Endodermal cell (in vitro differentiated cells): ENCODE measurements around the gene RIN3. TPM values are rescaled to one million over a fixed set of nuclear protein-coding genes. Genes with fewer than 3 reads are reported as not detected.

ENCODE experiments used
- DNase-seq: peaks from one replicate; pipeline ENCODE4 v3.0.0-alpha.2; 2017
- H3K27ac ChIP-seq: 2 replicates; pipeline ENCODE4 v1.5.1; 2013; ENCODE audit warnings: mild to moderate bottlenecking, low read depth, low read length, moderate library complexity
- H3K27me3 ChIP-seq: 2 replicates; pipeline ENCODE4 v1.6.1; 2013; ENCODE audit warnings: mild to moderate bottlenecking, low read length, moderate library complexity; ENCODE audit not compliant: insufficient read depth, control insufficient read depth, poor library complexity, severe bottlenecking
- H3K36me3 ChIP-seq: 2 replicates; pipeline ENCODE4 v1.7.0; 2013; ENCODE audit warnings: mild to moderate bottlenecking, low read length, moderate library complexity; ENCODE audit not compliant: control insufficient read depth, insufficient read depth
- H3K4me1 ChIP-seq: one replicate; pipeline ENCODE4 v1.7.0; 2013; ENCODE audit warnings: low read length; ENCODE audit not compliant: control insufficient read depth, insufficient read depth
- H3K4me3 ChIP-seq: 2 replicates; pipeline ENCODE4 v1.5.1; 2013; ENCODE audit warnings: mild to moderate bottlenecking, low read length, moderate library complexity
- H3K9ac ChIP-seq: 2 replicates; pipeline ENCODE4 v1.6.1; 2013; ENCODE audit warnings: mild to moderate bottlenecking, low read length, moderate library complexity; ENCODE audit not compliant: poor library complexity, severe bottlenecking; ENCODE audit errors: extremely low read depth
- H3K9me3 ChIP-seq: 2 replicates; pipeline ENCODE4 v1.6.1; 2013; ENCODE audit warnings: mild to moderate bottlenecking, low read length, moderate library complexity; ENCODE audit not compliant: control insufficient read depth
- H3K27ac Mint-ChIP-seq: 2 replicates; pipeline ENCODE4 v1.8.0; 2020; ENCODE audit warnings: mixed read lengths
- H3K27me3 Mint-ChIP-seq: 2 replicates; pipeline ENCODE4 v1.8.0; 2021; ENCODE audit warnings: mild to moderate bottlenecking, mixed read lengths; ENCODE audit not compliant: insufficient read depth
- H3K36me3 Mint-ChIP-seq: 2 replicates; pipeline ENCODE4 v1.8.0; 2020; ENCODE audit warnings: low read depth, mixed read lengths
- H3K4me1 Mint-ChIP-seq: 2 replicates; pipeline ENCODE4 v1.8.0; 2020; ENCODE audit warnings: mixed read lengths
- H3K4me3 Mint-ChIP-seq: 2 replicates; pipeline ENCODE4 v1.8.0; 2020; ENCODE audit warnings: mild to moderate bottlenecking, moderate library complexity, mixed read lengths
- H3K9me3 Mint-ChIP-seq: 2 replicates; pipeline ENCODE4 v1.8.0; 2020; ENCODE audit warnings: mild to moderate bottlenecking, mixed read lengths
- CTCF ChIP-seq: fragments of 200-600 bp; sonication (generic); conservative IDR thresholded peaks from 2 replicates; pipeline ENCODE4 v1.5.0; 2021; ENCODE audit warnings: antibody characterized with exemption, mild to moderate bottlenecking
- WGBS, 2 experiments: methylation state at CpG; one replicate each; pipeline versions ENCODE4 v1.1.5 to v1.1.7; 2013; ENCODE audit warnings: missing lambda C conversion rate in 2 of 2, mixed read lengths in 1 of 2; ENCODE audit not compliant: insufficient coverage in 1 of 2, insufficient read length in 1 of 2; 5-methylcytosine and 5-hydroxymethylcytosine counted together
- total RNA-seq, 2 donors: library from RNA; stranded (reverse); fragmentation: NEBNext Ultra II Directional in 1 of 2; extraction: Animal tissue kit (Norgen Biotek cat#: 25700) in 1 of 2; gene quantifications; 2 replicates in 1 of 2; 3 replicates in 1 of 2; pipeline ENCODE4 v1.2.1, GENCODE V29; 2021

The RIN3 gene
- total RNA-seq, 2 donors from 2014 or later, result 5.2 to 6.0 TPM

GRCh38 chr14:92542766-92543554 is 29.4 kb downstream of the RIN3 start:
- Histone ChIP-seq H3K36me3 (no peaks in the 10 kb centered on the region), H3K27ac (no peak overlapping the region), H3K4me1 (no peaks in the 10 kb centered on the region), H3K27me3 (no peaks in the 10 kb centered on the region), H3K9me3 (no peaks in the 10 kb centered on the region), H3K4me3 (no peak overlapping the region), H3K9ac (no peak overlapping the region)
- WGBS, 2 experiments, result 89 to 90% methylated on average over 3 to 8 of the region's 8 CpGs
- DNase-seq, result no peak
- no peaks in the 10 kb centered on the region for H3K4me1 Mint-ChIP-seq
- H3K9me3 Mint-ChIP-seq, result no peaks in the 10 kb centered on the region
- no peaks in the 10 kb centered on the region for H3K27me3 Mint-ChIP-seq
- H3K27ac Mint-ChIP-seq, result no peak overlapping the region
- no peak overlapping the region for H3K4me3 Mint-ChIP-seq
- no peak for TF ChIP-seq CTCF
- no peaks in the 10 kb centered on the region for H3K36me3 Mint-ChIP-seq

- H3K27me3 Mint-ChIP-seq, result no peaks in the 10 kb centered on the region
Observed at GRCh38 chr14:92544051-92544720, 30.6 kb downstream of the RIN3 start.

More at GRCh38 chr14:92544051-92544720, 30.6 kb downstream of the RIN3 start:
- Mint-ChIP-seq H3K27ac (no peak overlapping the region), H3K36me3 (no peaks in the 10 kb centered on the region), H3K9me3 (no peaks in the 10 kb centered on the region), H3K4me1 (no peaks in the 10 kb centered on the region), H3K4me3 (no peak overlapping the region)
- Histone ChIP-seq H3K4me1 (no peaks in the 10 kb centered on the region), H3K36me3 (no peaks in the 10 kb centered on the region), H3K27ac (no peak overlapping the region), H3K27me3 (no peaks in the 10 kb centered on the region), H3K4me3 (no peak overlapping the region), H3K9me3 (no peaks in the 10 kb centered on the region), H3K9ac (no peak overlapping the region)
- 90 to 92% methylated on average over 1 to 4 of the region's 6 CpGs for WGBS, 2 experiments
- no peak for DNase-seq
- TF ChIP-seq CTCF, result no peak
